Dedifferentiated amniotic fluid mesenchymal stem cell (primary cell): ENCODE data around the gene SMTNL2.

Source experiments
- DNase-seq: peaks from one replicate; pipeline ENCODE4 v3.0.0-alpha.2; 2016; ENCODE audit errors: extremely low spot score

Gene SMTNL2

DNA sequence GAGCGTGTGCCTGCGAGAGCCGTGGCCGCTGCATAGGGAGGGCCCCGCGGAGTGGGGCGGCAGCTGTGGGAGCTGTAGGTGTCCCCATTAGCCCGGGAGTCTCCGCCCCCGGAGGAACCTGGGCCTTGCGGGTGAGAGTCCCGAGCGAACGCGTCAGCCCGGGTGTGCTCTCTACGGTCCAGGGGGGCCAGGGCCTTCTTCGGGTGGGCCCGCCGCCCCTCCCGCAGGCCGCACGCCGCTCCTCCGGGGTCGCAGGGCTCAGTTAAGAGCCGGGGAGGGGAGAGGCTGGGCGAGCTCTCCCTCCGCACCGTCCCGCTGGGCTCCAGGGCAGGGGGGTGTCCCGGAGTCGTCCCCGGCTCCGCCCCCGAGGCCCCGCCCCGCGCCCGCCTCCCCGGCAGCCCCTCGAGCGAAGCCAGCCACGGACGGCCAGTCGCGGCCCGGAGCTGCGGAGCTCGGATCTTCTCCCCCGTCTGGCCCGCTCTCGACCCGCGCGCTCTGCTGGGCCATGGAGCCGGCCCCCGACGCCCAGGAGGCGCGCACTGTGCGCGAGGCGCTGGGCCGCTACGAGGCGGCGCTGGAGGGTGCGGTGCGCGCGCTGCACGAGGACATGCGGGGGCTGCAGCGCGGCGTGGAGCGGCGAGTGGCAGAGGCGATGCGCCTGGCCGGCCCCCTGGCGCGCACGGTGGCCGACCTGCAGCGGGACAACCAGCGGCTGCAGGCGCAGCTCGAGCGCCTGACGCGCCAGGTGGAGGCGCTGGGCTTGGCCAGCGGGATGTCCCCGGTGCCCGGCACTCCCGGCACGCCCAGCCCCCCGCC is at the start of gene SMTNL2:
TSS of gene SMTNL2 (plus strand) at position 429 of the 816 bp plus-strand sequence. CDS start at position 506, 77 bp downstream.
- DNase-seq: no peak

DNA sequence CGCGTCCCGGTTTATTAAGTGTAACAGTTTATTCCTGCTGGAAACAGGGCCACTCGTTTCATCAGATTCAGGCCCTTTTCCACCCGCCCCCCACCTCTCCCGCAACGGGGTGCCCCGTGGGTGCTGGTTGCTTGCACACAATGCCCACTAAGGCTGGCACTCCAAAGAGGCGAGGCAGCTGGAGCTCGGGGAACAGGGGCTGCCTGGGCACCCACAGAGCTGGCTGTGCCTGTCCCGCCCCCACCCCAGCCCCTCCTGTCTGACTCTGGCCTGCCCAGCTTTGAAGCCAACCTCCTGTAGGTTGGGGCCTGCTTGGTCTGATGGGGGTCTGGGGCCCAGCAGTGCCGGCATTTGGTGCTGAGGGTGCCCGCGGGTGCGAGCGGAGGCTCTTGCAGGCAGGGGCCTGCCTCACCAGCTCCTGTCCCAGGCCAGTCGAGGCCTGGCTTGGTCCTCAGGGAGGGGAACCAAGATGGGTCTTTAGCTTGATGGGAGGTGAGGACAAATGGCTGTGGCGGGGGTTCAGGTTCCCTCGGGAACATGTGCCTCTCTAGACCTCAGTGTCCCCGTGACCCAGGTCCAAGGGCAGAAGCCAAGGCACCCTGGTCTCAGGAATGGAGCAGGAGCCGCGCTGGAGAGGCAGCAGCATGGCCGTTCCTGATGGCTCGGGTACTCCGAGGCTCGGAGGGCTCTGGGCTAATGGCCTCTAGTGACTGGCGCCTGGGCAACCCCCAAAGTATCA is 49.2 kb upstream of the SMTNL2 start:
- DNase-seq: no peak

DNA sequence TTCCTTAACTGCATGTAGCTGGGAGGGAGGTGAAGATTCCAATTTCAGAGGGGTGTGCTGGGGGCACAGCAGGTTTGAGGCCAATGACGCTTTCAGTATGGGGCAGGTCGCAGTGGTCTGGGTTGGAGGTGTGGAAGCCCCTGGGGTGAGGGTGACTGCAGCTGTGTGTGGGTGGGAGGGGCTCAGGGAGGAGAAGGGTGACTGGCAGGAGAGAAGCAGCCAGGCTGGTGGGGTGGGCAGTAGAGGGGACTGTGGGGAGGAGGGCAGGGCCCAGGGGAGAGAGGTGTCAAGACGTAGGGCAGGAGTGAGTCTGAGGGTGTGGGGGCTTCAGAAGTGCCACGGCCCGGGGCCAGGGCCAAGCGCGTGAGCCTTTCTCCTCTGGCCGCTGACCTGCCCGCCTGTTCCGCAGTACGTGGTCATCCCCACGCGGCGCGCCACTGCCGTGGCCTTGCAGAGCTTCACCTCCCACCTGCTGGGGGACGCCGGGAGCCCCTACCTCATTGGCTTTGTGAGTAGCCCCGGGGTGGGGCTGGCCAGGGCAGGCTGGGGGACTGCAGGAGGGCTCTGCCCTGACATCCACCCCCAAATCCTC is 48.6 kb upstream of the SMTNL2 start:
- DNase-seq: no peak

DNA sequence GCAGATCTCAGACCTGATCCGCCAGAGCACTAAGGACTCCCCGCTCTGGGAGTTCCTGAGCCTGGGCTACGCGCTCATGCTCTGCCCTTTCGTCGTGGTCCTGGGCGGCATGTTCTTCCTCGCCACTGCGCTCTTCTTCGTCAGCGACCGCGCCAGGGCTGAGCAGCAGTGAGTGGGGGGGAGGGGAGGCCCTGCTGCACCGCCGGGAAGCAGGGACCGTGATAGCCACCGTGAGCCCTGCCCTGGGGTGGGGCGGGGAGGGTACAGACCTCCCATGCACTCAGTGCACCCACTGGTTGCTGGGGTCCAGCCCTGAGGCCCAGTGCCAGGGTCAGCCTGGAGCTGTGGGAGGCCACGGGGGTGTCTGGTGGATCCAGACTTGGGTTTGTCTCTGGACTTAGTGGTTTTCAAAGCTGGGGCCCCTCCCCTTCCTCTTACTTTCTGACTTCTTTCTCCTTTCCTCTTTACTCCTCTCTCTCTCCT is 48.0 kb upstream of the SMTNL2 start:
- DNase-seq: no peak

DNA sequence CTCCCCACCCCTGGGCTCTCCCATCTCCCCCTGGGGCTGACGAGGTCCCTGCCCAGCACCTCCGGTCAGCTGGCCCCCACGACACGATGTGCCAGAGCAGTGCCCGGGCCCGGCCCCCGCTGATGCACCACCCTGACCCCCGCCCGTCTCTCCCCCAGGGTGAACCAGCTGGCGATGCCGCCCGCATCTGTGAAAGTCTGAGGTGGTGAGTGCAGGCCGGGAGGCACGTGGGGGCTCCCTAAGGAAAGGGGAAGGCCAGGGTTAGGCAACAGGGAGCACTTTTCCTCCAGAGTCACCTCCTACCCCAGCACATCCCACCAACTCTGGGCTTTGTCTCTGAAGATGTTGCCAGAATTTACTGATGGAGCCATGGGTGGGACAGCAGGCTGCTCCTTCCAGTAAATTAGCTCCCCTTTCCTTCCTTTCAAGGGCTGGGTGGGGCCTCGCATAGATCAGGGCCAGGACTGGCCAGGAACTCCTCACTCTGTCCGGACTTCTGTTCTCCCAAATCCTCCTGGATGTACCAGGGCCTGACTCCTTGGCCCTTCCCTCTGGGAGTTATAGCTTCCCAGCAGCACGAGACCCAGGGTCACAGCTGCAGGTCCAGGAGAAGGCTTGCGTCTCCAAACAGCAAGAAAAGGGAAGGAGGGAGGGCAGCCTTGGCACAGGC is 47.5 kb upstream of the SMTNL2 start:
- no peak for DNase-seq

DNA sequence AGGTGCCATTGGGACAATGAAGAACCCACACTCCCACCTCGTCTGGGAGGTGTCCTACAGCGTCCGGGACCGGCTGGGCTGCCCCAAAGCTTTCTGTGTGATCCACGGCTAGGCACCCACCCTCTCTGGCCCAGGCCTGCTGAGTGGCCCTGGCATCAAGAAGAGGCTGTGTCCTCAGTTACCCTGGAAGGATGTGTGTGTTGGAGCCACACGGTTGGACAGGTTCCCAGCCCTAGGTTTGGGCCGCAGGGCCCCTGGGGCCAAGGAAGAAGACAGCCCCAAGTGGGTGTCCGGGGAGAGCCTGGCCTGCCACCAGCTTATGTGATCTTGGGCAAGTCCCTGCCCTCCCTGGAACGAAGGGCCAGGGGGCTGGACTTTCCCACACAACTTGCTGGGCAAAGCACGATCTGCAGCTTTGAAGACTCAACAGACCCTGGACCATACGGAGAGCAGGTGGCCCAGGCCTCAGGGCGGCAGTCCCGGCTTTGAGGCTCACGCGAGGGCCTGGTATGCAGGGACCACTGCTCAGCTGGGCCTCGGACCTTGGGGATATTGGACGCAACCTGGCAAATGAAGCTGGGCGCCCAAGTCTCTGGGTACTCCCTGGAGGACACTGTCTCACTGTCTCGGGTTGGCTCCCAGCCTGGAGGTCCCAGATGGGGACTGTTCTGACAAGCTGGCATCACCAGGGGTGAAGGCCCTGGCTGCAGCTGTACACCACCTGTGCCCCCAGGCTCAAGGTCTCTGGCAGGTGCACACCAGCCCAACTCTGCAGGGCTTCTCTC is 46.7 kb upstream of the SMTNL2 start:
- no peak for DNase-seq

DNA sequence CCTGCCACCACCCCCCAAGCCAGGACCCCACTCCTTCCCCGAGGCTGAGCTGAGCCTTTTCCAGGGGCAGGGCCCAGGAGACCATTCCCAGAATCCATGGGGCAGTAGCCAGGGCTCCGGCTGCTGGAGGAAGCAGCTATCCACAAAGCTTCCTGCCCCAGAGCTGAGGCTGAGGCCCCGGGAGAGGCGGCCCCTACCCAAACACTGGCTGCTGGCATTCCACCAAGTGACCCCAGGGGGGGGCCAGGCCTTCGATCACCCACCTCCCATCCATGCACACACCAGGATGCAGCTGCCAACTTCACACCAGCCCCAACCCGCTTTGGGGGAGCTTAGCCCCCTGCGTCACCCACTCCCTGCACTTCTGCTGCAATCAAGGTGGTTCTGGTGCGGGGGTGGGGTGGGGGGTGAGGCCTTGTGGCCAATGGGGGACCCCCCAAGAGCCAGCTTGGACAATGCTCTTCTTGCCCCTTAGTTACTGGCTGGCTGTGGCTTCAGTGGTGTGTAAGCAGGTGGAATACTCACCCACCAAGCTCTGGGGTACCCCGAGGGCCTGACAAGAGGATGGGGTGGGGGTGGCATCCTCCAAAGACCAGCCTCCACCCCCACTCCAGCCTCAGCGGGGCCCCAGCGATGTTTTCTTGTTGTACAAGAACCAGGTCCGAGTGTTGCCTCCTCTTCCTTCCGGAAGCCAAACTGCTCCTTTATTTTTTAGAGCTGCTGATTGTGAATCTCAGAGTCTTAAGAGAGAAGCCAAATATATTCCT is 45.9 kb upstream of the SMTNL2 start:
- no peak for DNase-seq

DNA sequence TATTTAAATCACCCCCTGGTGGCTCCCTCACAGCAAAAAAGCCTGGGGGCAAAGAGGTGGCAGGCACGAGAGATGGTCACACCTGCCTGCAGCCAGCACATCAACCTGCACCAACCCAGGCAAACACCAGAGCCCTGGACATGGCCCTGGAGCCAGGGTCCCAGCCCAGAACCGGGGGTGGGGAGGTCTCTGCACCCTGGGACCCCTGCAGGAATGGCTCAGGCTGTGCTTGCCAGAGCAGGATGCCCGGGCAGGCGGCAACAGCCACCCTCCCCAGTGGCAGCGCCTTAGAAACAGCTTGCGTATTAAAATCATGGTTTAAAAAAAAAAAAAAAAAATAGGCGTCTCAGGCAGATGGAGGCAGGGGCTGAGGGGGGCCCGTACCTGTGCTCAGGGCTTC is 45.3 kb upstream of the SMTNL2 start:
- no peak for DNase-seq

DNA sequence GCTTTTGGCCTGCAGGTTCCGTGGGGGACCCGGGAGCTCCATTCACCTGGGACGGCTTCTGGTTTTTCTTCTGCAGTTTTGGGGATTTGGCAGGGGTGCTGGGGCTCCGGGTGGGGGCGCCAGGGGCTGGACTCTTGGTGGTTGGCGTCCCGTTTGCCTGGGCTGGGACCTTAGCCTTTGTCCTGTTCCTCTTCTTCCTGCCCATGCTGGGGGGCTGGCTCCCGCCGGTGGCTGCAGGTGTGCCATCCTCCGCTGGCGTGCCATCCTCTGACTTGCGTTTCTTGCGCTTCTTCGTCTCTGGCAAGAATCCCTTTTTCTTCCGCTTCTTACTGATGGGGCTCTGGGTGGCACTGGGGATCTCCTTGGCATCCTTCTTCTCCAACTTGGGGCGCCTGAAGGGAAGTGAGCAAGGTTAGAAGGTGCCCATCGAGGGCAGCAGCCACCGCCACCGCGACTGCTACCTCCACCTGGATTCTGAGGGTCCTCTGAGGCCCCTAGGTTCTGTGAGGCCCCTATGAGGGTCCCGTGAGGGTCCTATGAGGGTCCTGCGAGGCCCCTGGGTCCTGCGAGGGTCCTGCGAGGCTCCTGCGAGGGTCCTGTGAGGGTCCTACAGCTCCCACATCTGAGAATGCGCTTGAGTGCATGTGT is 44.6 kb upstream of the SMTNL2 start:
- DNase-seq: no peak

DNA sequence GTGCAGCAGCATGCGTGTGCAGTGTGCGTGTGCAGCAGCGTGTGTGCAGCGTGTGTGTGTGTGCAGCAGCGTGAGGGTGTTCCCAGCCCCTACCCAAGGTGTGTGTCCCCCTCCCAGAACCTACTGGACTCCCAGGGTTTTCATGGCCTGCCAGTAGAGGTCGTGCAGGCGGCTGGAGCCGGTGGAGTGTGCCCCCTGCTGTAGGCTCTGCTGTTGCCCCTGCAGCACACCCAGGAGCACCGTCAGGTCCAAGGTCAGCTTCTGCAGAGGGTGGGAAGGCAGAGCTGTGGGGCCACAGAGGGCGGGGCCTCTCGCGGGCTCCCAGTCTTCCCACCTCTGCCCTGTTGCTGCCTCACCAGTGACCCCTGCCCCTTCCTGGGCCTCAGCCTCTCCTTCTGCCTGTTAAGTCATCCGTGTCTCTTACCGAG is 44.1 kb upstream of the SMTNL2 start:
- no peak for DNase-seq

DNA sequence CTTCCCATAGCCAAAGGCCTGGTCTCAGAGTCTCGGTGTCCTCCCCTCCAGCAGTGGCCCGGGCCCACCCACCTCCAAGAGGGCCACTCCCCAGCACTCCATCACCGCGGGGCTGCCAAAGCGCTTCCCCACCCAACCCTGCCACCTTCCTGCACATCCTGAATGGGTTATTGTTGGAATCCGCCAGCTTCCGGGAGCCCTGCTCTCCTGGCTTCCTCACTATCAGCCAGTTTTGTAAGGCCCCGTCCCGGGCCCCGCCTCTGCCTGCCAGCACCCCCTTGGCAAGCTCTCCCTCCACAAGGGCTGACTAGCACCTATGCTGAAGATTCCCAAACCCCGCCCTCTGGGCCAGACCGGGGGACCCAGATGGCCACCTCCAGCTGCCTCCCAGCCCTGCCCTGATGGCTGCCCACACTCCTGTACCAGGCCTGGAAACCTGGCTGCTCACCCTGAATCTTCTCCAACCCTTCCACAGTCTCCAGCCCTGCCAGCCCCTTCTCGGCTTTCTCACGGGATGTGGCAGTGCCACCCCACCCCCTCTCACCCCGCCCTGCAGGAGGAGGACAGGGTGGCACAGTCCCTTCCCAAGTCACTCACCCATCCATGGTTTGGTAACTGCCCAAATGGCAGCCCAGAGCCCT is 43.5 kb upstream of the SMTNL2 start:
- DNase-seq: no peak

DNA sequence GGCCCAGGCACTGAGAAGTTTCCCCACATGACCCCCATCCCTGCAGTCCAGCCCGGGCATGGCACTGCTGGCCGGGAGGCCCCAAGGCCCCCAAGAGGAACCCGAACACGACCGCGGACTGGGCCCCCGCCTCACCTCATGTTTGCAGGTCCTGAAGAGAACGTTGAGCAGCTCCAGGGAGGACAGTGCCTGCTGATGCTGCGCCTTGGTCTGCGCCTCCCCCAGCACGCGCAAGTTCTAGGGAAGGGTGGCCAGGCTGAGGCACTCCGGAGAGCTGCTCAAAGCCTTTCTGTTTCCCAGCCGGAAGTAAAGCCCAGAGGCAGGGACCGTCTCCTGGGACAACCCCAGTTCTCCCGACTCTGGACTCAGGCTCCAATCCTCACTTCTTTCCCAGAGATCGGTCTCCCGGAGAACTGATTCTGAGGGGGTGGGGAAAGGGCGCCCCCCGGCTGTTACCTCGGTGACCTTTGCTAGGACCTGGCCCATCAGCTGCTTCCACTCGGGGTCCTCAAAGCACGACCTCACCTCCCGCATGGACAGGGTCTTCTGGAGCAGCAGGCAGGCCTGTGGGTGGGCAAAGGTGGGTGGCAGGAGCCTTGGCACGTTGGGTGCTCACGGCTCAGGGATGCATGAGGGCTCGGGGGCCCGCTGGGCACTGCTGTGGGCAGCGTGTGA is 42.9 kb upstream of the SMTNL2 start:
- DNase-seq: no peak

DNA sequence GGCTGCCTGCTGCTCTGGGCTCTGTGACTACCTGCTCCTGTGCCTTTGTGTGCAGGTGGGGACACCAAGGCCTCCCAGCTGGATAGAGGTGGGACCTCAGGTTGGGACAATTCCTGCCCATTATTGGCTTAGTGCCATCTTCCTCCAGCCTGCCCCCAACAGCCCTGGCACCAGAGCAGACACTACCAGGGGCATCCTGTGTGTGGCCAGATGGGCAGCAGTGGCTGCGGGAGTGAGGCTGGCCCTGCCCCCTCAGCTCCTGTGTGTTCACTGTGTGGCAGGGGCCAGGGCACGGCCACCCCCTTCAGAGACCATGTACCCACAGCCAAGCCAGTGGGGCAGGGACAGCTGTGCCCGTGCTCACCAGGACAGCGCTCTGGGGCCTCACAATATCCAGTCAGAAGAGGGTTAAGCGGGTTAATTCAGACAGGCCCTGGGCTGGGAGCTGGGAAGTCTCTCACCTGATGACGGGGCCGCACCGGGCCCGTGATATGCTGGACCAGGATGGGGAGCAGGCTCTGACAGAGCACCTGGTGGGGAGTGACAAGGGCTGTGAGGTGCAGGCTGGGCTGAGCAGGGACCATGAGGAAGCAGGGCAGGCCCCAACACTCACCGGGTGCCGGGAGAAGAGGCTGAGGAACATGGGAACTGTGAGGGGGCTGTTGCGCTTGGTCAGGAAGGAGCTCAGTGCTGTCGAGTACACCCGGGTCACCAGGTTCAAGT is 42.2 kb upstream of the SMTNL2 start:
- no peak for DNase-seq

DNA sequence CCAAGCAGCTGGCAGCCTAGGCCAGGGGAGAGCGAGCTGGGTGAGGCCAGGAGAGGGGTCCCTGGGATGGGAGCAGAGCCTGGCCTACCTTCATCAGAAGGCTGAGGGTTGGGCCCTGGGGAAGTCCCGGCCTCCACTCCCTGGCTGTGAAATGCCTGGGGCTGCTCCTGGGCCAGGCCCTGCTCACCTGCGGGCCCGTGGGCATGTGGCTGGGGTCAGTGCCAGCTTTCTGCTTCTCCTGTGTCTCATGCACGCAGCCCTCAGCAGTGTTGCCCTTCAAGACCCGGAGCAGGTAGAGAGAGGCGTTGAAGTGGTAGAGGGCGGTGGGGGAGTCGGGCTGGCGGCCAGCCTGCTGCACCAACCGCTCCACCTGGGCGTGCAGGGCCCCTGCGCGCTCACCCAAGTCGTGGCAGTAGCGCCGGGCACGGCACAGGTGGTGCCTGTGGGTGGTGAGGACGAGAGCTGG is 41.6 kb upstream of the SMTNL2 start:
- no peak for DNase-seq

DNA sequence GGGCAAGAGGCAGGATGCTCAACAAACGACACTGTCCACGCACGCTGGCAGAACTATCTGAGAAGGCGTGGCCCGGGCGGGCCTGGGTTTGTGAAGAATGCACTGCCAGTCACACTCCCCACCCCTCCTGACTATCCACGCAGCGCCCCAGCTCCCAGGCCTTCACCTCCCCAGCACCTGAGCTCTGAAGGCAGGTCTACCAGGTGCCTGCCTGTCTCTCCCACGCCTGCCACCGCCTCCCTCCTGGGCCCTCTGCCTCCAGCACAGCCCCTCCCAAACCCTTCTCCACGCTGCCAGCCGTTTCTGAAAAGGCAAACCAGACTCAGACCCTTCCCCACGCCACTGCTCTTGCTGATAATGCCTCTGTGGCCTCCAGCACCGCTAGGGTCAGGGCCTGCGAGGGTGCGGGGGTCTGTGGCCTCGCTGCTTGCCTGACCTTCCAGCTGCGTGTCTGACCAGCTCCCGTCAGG is 40.7 kb upstream of the SMTNL2 start:
- no peak for DNase-seq

DNA sequence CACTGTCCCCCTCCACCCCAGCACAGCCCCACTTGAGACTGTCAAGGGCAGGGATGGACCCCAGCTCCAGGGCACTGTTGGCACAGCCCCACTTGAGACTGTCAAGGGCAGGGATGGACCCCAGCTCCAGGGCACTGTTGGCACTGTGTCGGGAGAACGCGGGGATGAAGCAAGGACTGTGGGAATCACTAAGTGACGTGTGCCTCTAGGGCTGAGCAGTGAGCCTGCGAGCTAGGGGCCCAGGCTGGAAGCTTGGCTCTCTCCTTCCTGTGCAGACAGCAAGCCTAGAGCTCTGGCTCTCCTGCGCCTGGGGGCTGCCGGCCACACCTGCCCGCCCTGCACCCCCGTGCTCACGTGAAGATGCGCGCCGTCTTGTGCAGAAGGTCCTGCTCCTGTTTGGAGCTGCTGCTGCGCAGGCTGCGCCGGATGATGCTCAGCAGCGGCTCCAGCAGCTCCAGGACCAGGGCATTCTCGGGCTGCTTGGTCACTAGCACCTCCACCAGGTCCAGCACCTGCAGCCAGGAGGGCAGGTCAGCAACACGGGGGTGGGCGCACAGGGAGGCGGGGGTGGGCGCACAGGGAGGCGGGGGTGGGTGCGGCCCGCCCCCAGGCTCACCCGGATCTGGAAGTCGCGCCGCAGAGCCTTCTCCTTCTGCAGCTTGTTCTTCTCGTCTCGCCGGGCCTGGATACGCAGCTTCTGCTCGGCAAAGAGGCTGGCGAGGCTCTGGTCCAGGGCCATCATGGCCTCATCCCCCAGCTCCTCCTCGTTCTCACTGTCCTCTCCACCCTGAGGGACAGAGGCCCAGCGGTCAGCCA is 40.0 kb upstream of the SMTNL2 start:
- no peak for DNase-seq

DNA sequence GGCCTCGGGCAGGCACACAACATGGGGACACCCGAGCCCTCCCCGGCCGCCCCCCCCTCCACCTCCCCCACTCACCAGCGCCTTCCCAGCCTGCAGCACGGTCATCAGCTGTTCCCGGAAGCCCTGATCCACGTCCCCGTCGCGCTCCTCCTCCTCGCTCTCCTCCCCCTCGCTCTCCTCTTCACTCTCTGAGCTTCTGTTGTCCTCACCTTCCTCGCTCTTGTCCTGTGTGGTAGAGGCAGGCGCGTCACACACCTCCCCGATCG is 39.4 kb upstream of the SMTNL2 start:
- DNase-seq: no peak
